Amniotic stem cell (primary cell): Measurements from ENCODE around the gene WDR17.
"Not testable (repeated sequence)": the region's sequence is repeated elsewhere in the genome, so short reads cannot be mapped to it uniquely, and the experiment has no call there.

ENCODE experiments used
- DNase-seq: peaks from one replicate; lab custom pipeline; 2025; lab: John Stamatoyannopoulos, UW

The WDR17 gene

DNA sequence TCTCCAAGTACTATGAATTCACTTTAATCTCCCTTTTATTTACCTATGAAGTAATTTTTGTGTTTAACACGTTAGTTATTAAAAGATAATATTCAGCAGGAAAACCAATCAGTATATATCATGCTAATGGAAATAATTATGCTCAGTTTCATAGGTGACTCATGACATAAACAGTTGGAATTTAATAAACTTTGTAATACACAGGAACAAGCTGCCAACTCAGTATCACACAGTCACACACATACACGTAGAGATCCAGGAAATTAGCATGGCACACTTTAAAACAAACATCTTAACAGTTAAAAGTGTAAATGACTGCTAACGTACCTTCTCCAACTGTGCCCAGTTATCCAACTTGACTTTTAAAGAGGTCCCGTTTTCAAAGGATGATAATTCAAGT lies 127.5 kb downstream of the WDR17 start:
- no peak for DNase-seq

DNA sequence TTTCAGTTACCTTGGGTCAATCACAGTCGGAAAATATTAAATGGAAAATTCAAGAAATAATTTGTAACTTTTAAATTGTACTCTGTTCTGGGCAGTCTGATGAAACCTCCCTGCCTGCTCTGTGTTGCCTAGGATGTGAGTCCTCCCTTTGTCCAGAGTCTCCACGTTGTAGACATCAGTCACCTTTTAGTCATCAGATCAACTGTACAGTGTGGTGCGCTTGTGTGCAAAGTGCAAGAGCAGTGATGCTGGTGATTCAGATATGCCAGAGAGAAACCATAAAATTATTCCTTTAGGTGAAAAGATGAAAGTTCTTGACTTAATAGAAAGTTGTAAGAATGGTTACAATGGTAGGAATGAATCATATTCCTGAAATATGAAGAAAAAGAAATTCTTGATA lies 128.3 kb downstream of the WDR17 start:
- DNase-seq: no peak

DNA sequence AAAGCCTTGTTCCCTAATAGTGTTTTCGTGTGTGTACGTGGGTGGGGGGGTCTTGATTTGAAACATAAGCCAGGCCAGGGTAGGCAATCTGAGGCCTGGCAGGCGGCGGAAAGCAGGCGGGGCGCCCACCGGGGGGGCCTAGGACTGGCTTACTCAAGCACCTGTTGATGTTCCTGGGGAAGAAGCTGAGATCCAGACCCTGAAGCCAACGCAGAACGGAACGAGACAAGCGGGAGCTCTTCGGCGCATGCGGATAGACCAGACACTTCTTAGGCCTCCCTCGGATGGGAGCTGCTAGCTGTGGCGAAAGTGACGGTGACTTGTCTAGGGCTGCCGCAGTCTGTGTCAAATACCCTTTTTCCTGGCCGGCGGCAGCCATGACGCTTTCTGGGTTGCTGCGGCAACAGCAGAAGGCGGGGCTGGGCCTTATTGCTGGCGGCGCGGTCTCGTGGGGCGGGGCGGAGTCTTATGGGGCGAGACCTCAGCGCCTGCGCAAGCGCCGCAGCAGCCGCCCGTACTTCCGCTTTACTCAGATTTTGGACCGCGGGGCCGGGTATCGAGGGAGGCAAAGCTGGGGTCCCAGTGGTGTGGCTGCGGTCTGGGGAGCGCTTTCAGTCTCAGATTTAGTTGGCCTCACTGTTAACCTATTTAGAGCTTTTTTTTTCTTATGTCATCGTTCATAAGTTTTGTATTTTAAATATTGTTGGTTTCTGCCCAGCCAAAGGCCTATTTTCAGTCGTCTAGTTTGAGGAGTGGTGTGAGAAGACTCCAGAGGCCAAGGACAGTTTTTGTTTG lies 129.7 kb downstream of the WDR17 start, which contains the start of gene SPATA4:
Gene SPATA4 (minus strand): TSS at position 402 of the 795 bp plus-strand sequence. CDS start 23 bp downstream, at position 379.
- DNase-seq: peak; percentile 92

DNA sequence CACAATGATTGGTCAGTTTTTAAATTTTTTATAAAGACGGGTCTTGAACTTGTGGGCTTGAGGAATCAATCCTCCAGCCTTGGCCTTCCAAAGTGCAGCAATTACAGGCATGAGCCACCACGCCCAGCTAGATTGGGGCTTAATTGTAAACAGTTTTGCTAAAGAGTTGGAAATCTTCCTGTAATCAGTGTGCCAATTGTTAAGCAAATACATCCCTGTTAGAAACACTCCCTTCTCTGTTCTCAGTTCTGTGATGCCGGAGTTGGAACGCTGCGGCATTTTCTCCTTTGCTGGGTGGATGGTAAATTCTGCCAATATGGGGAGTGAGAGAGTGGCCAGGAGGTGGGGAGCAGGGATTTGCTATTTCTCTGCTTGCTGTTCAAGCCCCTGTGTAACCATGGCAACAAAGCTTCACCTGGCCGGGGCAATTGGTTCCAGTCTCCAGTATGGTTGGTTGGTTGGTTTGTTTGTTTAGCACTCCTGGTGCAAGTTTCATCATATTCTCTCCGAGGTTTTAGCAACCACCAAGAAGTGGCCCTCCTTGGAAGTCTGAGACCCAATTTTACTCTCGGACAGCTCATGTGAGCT lies 132.8 kb downstream of the WDR17 start:
- DNase-seq: no peak

DNA sequence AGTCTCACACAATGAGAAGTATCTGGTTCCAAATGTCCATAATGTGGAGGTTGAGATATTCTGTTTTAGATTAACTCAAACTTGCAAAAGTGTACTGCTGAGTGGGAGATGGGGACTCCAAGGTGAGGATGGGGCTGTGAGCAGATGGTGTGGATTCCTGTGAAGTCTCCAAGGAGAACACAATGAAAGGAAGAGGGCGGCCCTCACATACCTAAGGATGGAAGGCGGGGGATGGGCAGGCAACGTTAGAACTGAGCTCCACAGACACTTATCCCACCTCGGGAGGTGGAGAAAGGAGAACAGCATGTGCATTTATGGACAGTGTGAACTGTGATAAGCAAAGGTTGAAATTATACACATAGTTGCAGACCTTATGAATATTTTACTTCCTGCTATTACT lies 139.7 kb downstream of the WDR17 start:
- no peak for DNase-seq

DNA sequence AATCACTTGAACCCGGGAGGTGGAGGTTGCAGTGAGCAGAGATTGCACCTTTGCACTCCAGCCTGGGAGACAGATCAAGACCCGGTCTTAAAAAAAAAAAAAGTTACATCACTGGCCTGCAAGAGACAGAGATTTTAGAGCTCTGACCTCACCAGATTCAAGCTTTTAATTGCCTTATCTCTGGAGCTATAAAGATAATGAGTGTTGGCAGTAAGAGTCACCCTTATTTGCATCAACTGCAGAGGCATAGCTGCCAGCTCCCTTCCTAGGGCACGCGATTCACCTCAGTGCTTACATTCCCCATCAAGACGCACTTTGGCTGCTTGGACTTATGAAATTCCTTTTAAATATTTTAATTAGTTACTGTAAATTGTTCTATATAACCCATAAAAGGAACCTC lies 142.2 kb downstream of the WDR17 start:
- DNase-seq: no peak

DNA sequence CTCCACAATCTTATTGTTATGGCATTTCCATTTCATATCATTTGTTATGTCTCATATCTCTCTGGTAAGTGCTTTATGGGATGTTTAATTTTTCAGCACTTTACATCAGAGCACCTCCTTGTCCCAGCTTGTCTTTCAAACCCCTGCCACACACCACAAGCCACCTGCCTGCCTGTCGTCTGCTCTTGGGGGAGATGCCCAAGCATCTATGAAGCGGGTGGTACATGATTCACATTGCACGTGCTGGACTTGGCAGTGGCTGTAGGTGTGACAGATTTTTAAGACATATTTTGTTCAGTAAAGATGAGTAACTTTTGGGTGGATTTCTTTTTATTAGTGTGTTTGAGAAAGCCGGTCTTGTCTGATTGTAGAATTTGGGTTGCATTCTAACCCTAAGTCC lies 143.9 kb downstream of the WDR17 start:
- DNase-seq: no peak

DNA sequence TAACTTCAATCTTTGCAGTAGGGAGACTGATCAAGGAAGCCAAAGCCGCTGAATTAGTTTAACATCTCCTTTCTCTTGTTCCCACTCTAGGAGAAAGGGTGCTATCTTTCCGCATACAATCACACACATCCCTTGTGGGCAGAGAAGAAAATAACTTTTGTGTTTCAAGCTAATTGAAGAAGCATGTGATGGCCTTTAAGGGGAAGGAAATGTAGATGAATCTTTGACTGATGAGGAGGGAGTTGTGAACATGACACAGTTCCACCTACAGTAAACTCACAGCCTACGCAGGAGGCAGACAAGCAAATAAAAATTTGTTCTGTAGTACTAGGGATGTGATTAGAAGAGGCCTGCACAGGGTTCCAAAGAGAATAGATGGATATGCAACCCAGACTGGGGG lies 144.5 kb downstream of the WDR17 start:
- no peak for DNase-seq

DNA sequence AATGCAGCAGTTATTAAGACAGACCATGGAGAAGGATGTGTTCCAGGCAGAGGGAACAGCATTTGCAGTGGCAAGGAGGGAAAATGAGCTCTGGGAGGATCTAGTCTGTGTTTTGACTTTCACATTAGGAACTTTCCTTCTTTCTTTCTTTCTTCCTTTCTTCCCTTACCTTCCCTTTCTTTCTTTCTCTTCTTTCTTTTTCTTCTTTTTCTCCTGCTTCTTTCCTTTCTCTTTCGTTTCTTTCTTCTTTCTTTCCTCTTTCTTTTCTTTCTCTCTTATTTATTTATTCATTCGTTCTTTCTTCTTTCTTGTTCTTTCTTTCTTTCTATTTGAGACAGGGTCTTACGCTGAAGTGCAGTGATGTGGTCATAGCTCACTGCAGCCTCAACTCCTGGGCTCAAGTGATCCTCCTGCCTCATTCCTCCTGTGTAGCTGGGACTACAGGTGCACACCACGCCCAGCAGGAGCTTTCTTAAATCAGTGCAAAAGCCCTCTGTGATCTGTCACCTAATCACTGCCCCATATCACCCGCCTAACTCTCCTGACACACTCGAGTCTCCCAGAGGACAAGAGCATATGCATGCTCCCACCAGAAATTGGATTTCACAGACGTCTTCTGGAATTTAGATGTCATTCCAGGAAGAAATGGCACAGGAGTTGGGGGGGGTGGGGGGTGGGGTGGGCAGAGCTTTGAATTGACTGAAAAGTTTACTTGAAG lies 145.1 kb downstream of the WDR17 start:
- DNase-seq: no peak

DNA sequence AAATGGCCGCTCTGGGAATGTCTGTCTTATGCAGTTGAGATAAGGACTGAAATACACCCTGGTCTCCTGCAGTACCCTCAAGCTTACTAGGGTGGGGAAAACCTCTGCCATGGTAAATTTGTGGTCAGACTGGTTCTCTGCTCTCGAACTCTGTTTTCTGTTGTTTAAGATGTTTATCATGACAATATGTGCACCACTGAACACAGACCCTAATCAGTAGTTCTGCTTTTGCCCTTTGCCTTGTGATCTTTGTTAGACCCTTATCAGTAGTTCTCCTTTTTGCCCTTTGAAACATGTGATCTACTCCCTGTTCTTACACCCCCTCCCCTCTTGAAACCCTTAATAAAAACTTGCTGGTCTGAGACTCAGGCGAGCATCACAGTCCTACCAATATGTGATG lies 146.7 kb downstream of the WDR17 start:
- DNase-seq: not testable (repeated sequence)

DNA sequence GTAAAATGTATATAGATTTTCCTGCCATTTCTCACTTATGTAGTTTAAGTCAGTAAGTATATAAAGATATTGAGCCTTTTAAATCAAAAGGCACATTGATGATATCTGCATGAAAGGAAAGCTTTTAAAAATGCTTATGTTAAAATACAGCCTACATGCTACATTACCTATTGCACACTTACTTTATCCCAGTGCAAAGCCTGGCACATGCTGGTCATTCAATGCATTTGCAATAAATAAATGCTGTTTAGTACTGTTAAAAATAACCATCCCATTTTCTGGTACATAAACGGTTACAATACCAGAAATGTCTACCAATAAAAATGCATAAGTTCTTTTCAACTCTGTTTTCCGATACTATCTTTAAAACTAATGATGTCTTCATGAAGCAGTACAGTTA lies 151.9 kb downstream of the WDR17 start:
- no peak for DNase-seq

DNA sequence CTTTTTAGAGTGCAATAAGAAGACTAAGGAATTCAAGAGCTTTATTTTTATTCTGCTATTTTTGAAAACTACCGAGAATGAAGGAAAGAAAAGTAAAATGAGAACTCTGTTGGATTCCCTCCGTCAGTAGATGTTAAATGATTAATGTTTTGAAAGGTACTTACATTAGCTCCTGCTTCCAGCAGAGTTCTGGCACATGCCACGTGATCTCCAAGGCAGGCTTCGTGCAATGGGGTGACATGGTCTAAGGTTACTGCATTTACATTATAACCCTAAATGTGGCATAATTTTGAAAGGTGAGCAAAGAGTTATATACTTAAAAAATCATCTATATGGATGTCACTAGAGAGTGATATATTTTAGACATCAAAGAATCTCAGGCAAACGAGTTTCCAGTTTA lies 156.5 kb downstream of the WDR17 start:
- no peak for DNase-seq

DNA sequence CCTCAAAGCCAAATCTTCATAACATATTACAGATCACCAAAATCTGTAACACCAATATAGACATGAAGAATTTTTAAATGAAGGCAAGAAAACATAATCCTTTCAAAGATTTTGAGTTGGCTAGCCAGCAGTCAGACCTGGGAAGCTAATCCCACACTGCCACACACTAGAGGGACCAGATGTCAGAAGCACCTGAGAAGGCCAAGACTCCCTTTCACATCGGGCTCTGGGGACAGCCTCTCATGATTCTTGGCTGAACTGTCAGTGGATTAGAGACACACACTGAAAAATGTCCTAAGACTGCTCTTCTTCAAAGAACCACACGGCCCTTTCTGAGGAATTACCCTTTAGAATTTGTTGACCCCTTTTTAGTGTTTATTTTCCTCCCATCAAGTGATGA lies 157.9 kb downstream of the WDR17 start:
- DNase-seq: no peak

DNA sequence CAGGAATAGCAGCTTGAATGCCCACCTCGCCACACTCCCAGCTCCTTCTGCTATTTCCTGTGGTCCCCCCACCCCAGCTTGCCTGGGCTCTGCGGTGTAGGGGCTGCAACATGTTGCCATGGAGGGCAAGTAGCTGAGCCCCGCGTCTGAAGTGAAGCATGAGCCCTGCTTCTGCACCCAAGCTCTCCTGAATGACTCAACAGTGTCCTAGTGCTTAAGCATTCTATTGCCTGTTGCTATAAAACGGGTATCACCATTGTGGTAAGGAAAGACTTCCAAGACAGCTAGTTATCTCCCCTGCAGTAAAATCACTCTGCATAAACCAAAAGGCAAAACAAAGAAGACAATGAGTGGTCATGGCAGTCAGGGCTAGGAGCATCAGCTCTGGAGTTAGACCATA lies 161.1 kb downstream of the WDR17 start:
- no peak for DNase-seq

DNA sequence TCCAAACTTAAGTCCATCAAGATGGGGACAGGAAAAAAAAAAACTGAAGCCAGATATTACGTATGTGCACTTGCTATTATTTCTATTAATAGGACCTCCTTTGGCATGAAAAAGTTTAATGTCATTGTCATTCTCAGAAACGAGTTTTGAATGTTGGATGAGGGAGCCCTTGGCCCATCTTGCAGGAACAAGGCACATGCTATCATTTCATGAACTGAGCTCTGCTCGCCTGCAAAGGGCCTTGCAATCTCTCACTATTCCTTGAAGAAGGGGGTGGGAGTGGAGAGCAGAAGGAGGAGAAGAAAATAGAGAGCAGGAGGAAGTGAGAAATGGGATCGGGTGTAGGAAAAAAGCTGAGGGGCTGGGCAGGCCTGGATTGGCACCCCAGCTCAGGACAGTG lies 164.0 kb downstream of the WDR17 start:
- no peak for DNase-seq
